GM19193 (cell line): ENCODE data around the gene STK39.

ENCODE experiments used
- POLR2A ChIP-seq: IDR thresholded peaks from 4 replicates; pipeline ENCODE4 v1.6.1; 2011; ENCODE audit not compliant: insufficient read depth, insufficient read length; ENCODE audit errors: extremely low read depth

The STK39 gene

GRCh38 chr2:168087401-168087800 is 160.0 kb downstream of the STK39 start:
- no peak for TF ChIP-seq POLR2A

DNA sequence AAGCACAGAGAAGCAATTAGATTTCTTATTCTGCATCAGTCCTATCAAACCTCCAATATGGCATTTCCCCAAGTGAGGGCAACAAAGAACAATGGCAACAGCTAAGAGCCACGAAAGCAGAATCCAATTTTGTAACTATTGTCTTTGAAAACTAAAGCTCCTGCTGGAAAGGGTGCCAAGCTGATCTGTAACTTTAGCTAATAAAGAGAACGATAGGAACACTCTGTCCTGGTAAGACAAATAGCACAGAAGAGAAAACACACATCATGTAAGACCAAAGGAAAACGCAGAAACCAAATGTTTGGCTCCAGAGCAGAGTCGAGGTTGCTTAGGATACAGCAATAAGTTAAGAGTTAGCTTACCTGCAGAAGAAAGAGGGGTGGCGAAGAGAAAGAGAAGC is 160.5 kb downstream of the STK39 start:
- no peak for TF ChIP-seq POLR2A

- no peak for TF ChIP-seq POLR2A
These were observed 161.5 kb downstream of the STK39 start for GRCh38 chr2:168085801-168086361.

DNA sequence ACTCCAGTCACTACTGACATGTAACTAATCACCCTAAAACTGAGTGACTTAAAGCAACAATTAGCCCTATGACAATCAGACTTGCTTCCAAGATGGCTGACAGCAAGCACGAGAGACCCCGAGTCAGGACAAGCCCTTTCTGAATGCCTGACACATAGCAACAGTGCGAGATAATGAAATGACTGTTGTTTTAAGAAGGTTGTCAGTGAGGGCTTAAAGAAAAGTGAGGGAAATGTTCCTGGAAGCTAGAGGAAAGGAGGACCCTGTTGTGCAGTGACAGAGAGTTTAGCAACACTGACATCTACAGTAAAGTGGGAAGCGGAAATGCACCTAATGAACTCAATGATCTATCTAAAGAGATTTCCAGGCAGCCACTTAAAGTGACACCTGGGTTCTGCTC is 163.1 kb downstream of the STK39 start:
- no peak for TF ChIP-seq POLR2A

DNA sequence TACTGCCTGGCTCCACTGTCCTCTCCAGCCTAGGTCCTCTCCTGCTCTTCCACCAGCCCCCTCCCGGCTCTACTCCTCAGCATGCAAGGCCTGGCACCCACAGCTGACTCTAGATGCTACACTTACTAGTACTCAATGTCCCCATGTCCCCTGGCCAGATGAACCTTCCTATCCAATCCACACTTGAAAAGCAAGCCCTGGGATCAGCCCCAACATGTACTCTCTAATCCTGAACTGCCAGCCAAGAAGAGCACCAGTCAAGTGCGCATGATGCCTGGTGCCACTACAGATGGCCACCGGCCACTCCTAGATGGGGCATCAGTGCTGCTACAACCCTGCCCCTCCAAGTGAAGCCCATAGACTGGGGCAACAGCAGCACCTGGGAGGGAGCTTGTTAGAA is 168.2 kb downstream of the STK39 start:
- no peak for TF ChIP-seq POLR2A

GRCh38 chr2:168076731-168077130 is 170.7 kb downstream of the STK39 start:
- TF ChIP-seq POLR2A = no peak

DNA sequence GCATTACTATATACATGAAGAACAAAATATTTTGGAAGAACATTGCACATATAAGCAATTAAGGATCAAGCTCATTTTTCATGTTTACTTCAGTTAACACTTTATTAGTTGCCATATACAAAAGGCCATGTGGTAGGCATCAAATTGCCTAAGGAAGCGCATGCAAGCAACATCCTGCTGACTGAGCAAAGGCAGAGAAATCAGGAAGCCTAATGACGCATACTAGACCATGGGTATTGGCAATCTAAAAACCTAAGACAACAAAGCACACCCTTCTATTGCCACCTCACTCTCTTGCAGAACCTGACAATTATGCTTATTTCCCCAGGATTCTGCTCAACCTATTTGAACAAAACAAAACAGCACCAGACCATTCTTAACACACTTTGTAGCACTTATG is 171.9 kb downstream of the STK39 start:
- TF ChIP-seq POLR2A = no peak

DNA sequence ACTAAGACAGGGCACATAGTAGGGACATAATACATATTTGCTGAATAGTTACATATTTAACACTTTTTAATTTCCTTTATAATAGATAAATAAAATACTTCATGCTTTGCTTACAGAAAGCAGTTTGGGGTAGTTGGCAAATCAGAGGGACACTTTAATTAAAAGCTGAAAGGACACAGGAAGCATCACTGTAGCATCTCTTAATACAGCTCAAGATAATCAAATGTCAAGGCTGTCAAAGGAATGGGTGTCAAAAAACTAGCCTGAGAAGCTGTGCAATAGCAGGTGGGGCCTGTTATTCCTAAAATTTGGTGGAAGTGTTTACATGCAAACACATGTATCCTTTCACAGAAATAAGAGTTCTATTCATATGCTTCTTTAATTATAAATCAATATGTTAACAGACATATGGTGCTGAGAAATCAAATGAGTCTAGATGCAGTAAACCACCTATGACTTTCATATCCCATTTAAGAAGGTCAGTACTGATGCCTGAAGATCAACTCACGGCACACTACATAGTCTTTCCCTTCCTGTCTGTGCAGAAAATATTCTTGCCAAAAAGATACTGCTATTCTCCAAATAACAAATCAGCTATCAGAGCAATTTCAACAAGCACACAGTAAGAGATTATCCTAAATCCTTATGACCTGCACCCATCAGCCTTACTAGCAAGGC is 174.6 kb downstream of the STK39 start:
- TF ChIP-seq POLR2A = no peak

DNA sequence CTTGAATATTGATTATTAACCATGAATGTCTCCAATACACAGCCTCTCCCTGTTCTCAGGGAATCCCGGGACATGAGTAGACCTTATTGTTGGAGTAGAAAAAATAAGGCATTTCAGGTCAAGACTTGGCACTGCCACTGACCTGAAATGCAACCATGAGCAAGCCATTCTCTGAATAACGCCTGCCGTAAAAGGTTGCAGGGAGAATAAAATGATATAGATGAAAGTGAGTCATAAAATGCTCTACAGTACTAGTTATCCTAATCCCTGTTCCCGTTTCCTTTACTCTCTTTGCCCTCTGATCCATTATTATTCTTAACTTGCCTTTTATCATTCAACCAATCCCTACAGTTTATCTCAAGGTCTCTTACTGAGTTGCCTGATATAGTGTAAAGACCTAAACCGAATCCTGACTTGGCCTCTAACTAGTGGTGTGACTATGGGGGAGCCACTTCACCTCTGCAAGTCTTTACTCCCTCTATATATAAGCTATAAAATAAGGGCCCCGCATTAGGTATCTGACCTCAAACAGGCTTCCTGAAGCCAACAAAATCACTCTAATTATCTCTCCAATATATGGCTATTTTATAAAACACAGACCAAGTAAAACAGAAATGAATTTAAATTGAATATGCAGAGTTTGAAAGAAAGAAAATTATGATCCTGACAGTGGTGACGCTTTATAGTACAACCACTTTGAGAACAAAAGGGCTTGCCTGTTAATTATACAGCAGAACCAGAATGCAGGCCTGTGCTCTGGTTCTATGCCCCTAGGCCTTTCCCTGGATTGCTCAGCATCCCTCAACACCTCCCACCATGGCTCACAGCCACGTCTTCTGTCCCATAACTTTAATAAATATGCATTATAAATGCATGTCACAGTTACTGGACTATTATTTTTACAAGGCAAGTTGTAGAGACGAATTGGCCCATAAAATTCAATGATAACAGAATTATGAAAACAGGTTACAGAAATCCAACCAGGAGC is 183.1 kb downstream of the STK39 start:
- no peak for TF ChIP-seq POLR2A

DNA sequence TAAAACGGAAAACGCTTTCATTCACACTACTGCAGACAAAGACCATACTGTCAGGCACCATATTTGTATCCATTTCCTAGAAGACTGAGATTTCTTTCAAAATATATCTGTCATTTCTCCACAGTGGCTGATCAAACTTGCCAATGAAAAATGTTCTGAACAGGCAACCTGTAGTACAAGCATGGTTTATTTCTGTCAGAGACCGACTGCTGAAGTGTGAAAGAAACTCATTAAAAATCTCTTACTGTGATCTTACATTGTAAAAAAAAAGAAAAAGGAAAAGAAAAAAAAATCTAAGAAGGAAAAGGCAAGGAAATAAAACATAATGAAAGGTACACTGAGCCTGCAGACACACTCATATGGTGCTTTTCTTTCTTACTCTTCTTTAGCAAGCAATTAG is 184.5 kb downstream of the STK39 start:
- TF ChIP-seq POLR2A = no peak

- no peak for TF ChIP-seq POLR2A
These were observed 185.3 kb downstream of the STK39 start for GRCh38 chr2:168062054-168062453.

DNA sequence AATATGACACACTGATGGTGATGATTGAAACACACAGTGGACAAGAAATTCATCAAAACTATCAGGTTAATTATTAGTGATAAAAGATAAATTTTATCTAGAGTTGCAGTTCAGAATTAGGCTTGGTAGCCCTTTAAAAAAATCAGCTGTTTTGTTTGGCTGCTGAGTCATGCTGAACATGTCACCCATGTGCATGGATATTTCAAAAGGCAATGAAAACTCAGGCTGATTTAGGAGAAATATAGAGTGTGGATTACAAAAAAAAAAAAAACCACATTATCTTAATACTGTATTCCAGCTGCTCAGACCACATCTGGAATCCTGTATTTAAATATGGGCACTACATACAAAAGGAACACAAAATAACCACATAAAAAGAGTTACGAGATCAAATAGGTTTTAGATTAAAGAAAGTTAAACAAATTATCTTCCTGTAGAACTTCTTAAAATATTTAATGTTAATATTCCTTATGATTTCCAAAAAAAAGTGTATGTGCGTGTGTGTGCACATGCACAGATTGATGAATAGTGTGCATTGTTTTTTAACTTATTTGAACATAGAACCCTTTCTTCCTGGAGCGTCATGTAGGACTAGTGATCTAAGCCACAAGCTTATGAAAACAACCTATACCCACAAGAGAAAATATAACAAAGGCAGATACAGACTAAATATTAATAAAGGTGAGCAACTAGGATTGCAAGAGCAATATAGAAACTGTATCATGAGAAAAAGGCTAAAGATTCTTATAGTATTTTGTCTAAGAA is 186.2 kb downstream of the STK39 start:
- no peak for TF ChIP-seq POLR2A

DNA sequence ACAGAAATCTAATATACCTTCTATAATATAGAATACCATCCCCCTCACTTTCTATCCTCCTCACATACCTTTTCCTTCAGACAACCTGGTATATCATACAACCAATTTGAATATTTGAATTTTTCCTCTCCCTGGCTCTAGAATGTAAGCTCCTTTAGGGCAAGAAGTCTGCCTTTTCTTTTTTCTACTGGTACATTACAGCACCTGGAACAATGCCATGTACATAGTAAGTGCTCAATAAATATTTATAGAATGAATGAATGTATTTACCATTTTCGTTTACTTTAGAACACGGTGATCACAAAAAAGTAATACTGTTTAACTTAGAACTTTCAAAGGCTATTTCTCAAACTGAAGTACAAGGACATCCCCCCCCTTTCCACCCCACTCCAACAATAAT is 187.6 kb downstream of the STK39 start:
- no peak for TF ChIP-seq POLR2A

DNA sequence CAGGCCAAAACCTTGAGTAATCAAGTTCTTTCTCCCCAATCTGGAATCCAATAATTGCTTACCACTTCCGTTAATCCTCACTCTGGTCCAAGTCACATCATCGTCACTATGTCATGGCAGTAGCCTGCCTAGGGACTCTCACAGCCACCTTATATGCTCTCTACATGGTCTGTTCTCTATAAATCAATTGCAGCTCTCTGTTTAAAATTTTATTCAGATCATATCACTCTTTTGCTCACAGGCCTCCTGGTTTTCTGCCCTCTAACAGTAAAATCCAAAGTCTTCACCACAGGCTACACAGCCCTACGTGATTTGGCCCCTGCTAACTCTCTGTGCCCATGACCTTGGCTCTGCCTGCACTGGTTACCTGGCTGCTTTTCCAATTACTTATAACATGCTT is 188.7 kb downstream of the STK39 start:
- TF ChIP-seq POLR2A = no peak

GRCh38 chr2:168056242-168056787 is 191.1 kb downstream of the STK39 start:
- no peak for TF ChIP-seq POLR2A
